CD14-positive monocyte (primary cell): ENCODE data around the gene ZNF341. TPM values are rescaled to one million over a fixed set of nuclear protein-coding genes. Genes with fewer than 3 reads are reported as not detected.
"Not testable (repeated sequence)": the region's sequence is repeated elsewhere in the genome, so short reads cannot be mapped to it uniquely, and the experiment has no call there.

ENCODE experiments used
- DNase-seq, 3 donors: peaks; one replicate each; pipeline ENCODE4 v3.0.0-alpha.2; 2011 to 2022
- H2AFZ ChIP-seq: 2 replicates; pipeline ENCODE4 v1.6.0; 2012; ENCODE audit warnings: mild to moderate bottlenecking, low read depth, low read length, inconsistent platforms; ENCODE audit not compliant: insufficient read depth, poor library complexity, severe bottlenecking
- H3K27ac ChIP-seq, 2 donors: 1 replicate in 1 of 2; 2 replicates in 1 of 2; pipeline ENCODE4 v1.5.1; 2012 to 2013; ENCODE audit warnings: low read length in 2 of 2, control low read depth in 1 of 2, inconsistent platforms in 1 of 2, low read depth in 1 of 2, mild to moderate bottlenecking in 1 of 2
- H3K27me3 ChIP-seq, 2 donors: one replicate each; pipeline versions ENCODE4 v1.6.0 to v1.6.1; 2011 to 2013; ENCODE audit warnings: low read length in 2 of 2; ENCODE audit not compliant: control insufficient read depth in 2 of 2, insufficient read depth in 2 of 2
- H3K36me3 ChIP-seq, 2 donors: replicated peaks in 1 of 2; 1 replicate in 1 of 2; 2 replicates in 1 of 2; pipeline versions ENCODE4 v1.5.1 to v1.6.1; 2012 to 2013; ENCODE audit warnings: low read length in 2 of 2, control low read depth in 1 of 2, inconsistent platforms in 1 of 2, mild to moderate bottlenecking in 1 of 2; ENCODE audit not compliant: insufficient read depth in 2 of 2, control insufficient read depth in 1 of 2
- H3K4me1 ChIP-seq, 2 donors: 1 replicate in 1 of 2; 2 replicates in 1 of 2; pipeline versions ENCODE4 v1.5.1 to v1.6.1; 2012 to 2013; ENCODE audit warnings: low read length in 2 of 2, control low read depth in 1 of 2, inconsistent platforms in 1 of 2, mild to moderate bottlenecking in 1 of 2, moderate library complexity in 1 of 2; ENCODE audit not compliant: insufficient read depth in 2 of 2, control insufficient read depth in 1 of 2
- H3K4me2 ChIP-seq: replicated peaks from 2 replicates; pipeline ENCODE3; 2012; ENCODE audit warnings: low read length, moderate library complexity, mild to moderate bottlenecking; ENCODE audit not compliant: poor library complexity, severe bottlenecking; ENCODE audit errors: extremely low read depth
- H3K4me3 ChIP-seq, 3 experiments: fragments of 200-600 bp in 1 of 3; sonication (generic) in 1 of 3; replicated peaks in 1 of 3; 1 replicate in 2 of 3; 2 replicates in 1 of 3; pipeline ENCODE4 v1.5.1; 2011 to 2013; ENCODE audit warnings: low read length in 3 of 3, mild to moderate bottlenecking in 3 of 3, control low read depth in 2 of 3, low read depth in 2 of 3, inconsistent platforms in 1 of 3, moderate library complexity in 1 of 3
- H3K79me2 ChIP-seq: 2 replicates; pipeline ENCODE4 v1.6.0; 2012; ENCODE audit warnings: mild to moderate bottlenecking, control low read depth, inconsistent platforms, low read length, moderate library complexity; ENCODE audit not compliant: insufficient read depth
- H3K9ac ChIP-seq: 2 replicates; pipeline ENCODE4 v1.6.0; 2017; ENCODE audit warnings: low read length, mild to moderate bottlenecking; ENCODE audit not compliant: insufficient read depth, poor library complexity, severe bottlenecking
- H3K9me3 ChIP-seq, 2 donors: replicated peaks in 1 of 2; 1 replicate in 1 of 2; 2 replicates in 1 of 2; pipeline versions ENCODE4 v1.5.1 to v1.6.1; 2012 to 2013; ENCODE audit warnings: low read length in 2 of 2, control low read depth in 1 of 2; ENCODE audit not compliant: control insufficient read depth in 1 of 2, insufficient read depth in 1 of 2
- H4K20me1 ChIP-seq: 2 replicates; pipeline ENCODE4 v1.6.0; 2012; ENCODE audit warnings: mild to moderate bottlenecking, low read length, control low read depth, moderate library complexity; ENCODE audit not compliant: insufficient read depth
- H3K27ac Mint-ChIP-seq, 7 donors: one replicate each; pipeline ENCODE4 v1.8.0; 2020; ENCODE audit warnings: mild to moderate bottlenecking in 7 of 7, mixed read lengths in 7 of 7, moderate library complexity in 6 of 7, inconsistent platforms in 2 of 7
- H3K27me3 Mint-ChIP-seq, 3 donors: one replicate each; pipeline ENCODE4 v1.8.0; 2021 to 2022; ENCODE audit warnings: low read depth in 3 of 3, mild to moderate bottlenecking in 3 of 3, mixed read lengths in 3 of 3, moderate library complexity in 3 of 3, inconsistent platforms in 1 of 3
- H3K36me3 Mint-ChIP-seq, 2 donors: one replicate each; pipeline ENCODE4 v1.8.0; 2020; ENCODE audit warnings: mixed read lengths in 2 of 2, inconsistent platforms in 1 of 2, mild to moderate bottlenecking in 1 of 2
- H3K4me1 Mint-ChIP-seq: one replicate; pipeline ENCODE4 v1.8.0; 2020; ENCODE audit warnings: mild to moderate bottlenecking, mixed read lengths
- H3K4me3 Mint-ChIP-seq, 2 donors: one replicate each; pipeline ENCODE4 v1.8.0; 2020; ENCODE audit warnings: mild to moderate bottlenecking in 2 of 2, mixed read lengths in 2 of 2, moderate library complexity in 1 of 2
- H3K9me3 Mint-ChIP-seq, 7 donors: one replicate each; pipeline ENCODE4 v1.8.0; 2020 to 2022; ENCODE audit warnings: mixed read lengths in 7 of 7, mild to moderate bottlenecking in 6 of 7, moderate library complexity in 6 of 7, inconsistent platforms in 2 of 7
- WGBS: methylation state at CpG from one replicate; pipeline ENCODE4 v1.1.5; 2013; ENCODE audit warnings: missing lambda C conversion rate; ENCODE audit not compliant: insufficient coverage; 5-methylcytosine and 5-hydroxymethylcytosine counted together
- intact Hi-C, 2 donors: fragments of 100-400 bp; cut with micrococcal nuclease; formaldehyde crosslinking; loops; one replicate each; pipeline versions ENCODE4 v1.15.0 to v1.15.1; 2023
- polyA plus RNA-seq, 3 donors: library from polyadenylated mRNA; depleted of rRNA in 1 of 3; unstranded in 2 of 3; stranded (reverse) in 1 of 3; fragments of 300-500 nt in 2 of 3; fragments of >200 nt in 1 of 3; fragmentation: Illumina TruSeq in 2 of 3; gene quantifications; 1 replicate in 2 of 3; 2 replicates in 1 of 3; pipeline ENCODE4 v1.2.3, GENCODE V29; 2012 to 2021
- TF ChIP-seq, protein P1 (sequence below): fragments of 200-600 bp; IDR thresholded peaks from one replicate; pipeline ENCODE4 v1.8.0; 2022; ENCODE audit warnings: antibody characterized with exemption, mild to moderate bottlenecking

Gene ZNF341
- polyA plus RNA-seq, 3 donors: 1.1 to 10.3 (median 2.3) TPM

DNA sequence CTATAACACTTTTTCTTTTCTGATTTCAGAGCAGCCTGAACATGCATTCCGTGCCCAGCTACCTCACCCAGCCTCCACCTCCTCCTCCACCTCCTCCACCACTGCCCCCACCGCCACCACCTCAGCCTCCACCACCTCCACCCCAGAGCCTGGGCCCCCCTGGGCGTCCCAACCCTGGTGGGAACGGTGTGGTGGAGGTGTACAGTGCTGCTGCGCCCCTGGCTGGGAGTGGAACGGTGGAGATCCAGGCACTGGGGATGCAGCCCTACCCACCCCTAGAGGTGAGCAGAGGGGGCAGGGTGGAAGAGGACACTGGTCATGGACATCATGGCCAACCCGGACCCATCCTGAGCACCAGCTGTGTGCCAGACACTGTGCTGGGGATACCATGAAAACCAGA lies 21.3 kb downstream of the ZNF341 start:
- H3K4me3 Mint-ChIP-seq: no peak overlapping the region
- intact Hi-C loops: no loop called here

DNA sequence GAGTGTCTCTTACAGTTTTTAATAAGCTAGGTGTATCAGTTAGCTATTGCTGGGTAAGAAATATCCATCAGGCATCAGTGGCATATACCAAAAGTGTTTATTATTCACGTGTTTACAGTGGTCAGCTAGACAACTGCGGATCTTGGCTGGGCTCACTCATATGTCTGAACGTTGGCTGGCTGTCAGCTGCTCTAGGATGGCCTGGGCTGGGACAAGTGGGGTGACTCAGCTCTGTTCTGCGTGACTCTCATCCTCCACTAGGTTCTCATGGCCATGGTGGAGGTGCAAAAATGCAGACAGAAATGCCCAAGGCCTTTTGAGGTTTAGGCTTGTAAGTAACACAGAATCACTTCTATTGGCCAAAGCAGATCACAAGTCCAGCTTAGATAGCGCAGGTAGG lies 22.0 kb downstream of the ZNF341 start:
- Mint-ChIP-seq H3K9me3 (peaks cover 0 to 8% (median 4%) of the 10 kb centered on the region in 7 donors), H3K27ac (no peak overlapping the region), H3K4me3 (no peak overlapping the region), H3K4me1 (peaks cover 1% of the 10 kb centered on the region), H3K36me3 (peaks cover 64 to 85% of the 10 kb centered on the region in 2 donors), H3K27me3 (peaks cover 0 to 2% (median 0%) of the 10 kb centered on the region in 3 donors)
- Histone ChIP-seq H3K4me2 (no peak overlapping the region), H3K27ac (no peak overlapping the region), H3K9me3 (peaks cover 0 to 6% of the 10 kb centered on the region in 2 donors), H2AFZ (no peak overlapping the region), H3K4me3 (no peak overlapping the region), H3K36me3 (peaks cover 21 to 81% of the 10 kb centered on the region in 2 donors), H3K4me1 (no peaks in the 10 kb centered on the region), H3K79me2 (no peaks in the 10 kb centered on the region), H3K9ac (no peak overlapping the region), H4K20me1 (no peaks in the 10 kb centered on the region), H3K27me3 (no peaks in the 10 kb centered on the region)
- 100% methylated on average over 5 of the region's 5 CpGs for WGBS
- TF ChIP-seq, protein P1, sequence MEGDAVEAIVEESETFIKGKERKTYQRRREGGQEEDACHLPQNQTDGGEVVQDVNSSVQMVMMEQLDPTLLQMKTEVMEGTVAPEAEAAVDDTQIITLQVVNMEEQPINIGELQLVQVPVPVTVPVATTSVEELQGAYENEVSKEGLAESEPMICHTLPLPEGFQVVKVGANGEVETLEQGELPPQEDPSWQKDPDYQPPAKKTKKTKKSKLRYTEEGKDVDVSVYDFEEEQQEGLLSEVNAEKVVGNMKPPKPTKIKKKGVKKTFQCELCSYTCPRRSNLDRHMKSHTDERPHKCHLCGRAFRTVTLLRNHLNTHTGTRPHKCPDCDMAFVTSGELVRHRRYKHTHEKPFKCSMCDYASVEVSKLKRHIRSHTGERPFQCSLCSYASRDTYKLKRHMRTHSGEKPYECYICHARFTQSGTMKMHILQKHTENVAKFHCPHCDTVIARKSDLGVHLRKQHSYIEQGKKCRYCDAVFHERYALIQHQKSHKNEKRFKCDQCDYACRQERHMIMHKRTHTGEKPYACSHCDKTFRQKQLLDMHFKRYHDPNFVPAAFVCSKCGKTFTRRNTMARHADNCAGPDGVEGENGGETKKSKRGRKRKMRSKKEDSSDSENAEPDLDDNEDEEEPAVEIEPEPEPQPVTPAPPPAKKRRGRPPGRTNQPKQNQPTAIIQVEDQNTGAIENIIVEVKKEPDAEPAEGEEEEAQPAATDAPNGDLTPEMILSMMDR: no peak
- DNase-seq: no peak
- intact Hi-C loops: no loop called here

More for the DNA sequence above, 21.3 kb downstream of the ZNF341 start:
- H3K4me3 ChIP-seq: no peak overlapping the region
- no peak overlapping the region for H3K4me2 ChIP-seq
- no peaks in the 10 kb centered on the region for H4K20me1 ChIP-seq
- 94% methylated on average over 2 of the region's 7 CpGs for WGBS
- H3K4me1 Mint-ChIP-seq: peaks cover 1% of the 10 kb centered on the region
- H3K27ac Mint-ChIP-seq: no peak overlapping the region
- H3K27me3 Mint-ChIP-seq: peaks cover 0 to 2% (median 0%) of the 10 kb centered on the region in 3 donors
- no peak overlapping the region for H2AFZ ChIP-seq
- no peak overlapping the region for H3K9ac ChIP-seq
- H3K27me3 ChIP-seq: no peaks in the 10 kb centered on the region
- DNase-seq: no peak
- peaks cover 21 to 80% of the 10 kb centered on the region in 2 donors for H3K36me3 ChIP-seq
- no peaks in the 10 kb centered on the region for H3K4me1 ChIP-seq
- TF ChIP-seq, protein P1: no peak
- H3K79me2 ChIP-seq: no peaks in the 10 kb centered on the region
- no peak overlapping the region for H3K27ac ChIP-seq
- peaks cover 0 to 6% of the 10 kb centered on the region in 2 donors for H3K9me3 ChIP-seq
- H3K9me3 Mint-ChIP-seq: peaks cover 0 to 8% (median 4%) of the 10 kb centered on the region in 7 donors
- H3K36me3 Mint-ChIP-seq: peaks cover 62 to 86% of the 10 kb centered on the region in 2 donors

DNA sequence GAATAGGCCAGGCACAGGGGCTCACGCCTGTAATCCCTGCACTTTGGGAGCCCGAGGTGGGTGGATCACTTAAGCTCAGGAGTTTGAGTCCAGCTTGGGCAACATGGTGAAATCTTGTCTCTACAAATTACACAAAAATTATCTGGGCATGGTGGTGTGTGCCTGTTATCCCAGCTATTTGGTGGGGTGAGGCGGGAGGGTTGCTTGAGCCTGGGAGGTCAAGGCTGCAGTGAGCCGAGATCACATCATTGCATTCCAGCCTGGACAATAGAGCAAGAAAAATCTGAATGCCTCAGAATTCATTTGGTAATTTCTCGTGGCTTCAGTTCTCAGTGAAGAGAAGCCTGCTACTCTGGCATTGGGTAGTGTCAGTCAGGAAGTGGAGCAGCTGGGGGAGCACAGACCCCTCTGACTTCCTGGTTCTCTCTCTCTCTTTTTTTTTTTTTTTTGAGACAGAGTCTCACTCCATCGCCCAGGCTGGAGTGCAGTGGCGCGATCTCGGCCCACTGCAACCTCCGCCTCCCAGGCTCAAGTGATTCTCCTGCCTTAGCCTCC lies 24.2 kb downstream of the ZNF341 start:
- intact Hi-C loops, H3K27ac ChIP-seq, H3K27me3 Mint-ChIP-seq, H3K9me3 Mint-ChIP-seq, H2AFZ ChIP-seq, H3K79me2 ChIP-seq, H3K4me3 ChIP-seq, H4K20me1 ChIP-seq, DNase-seq, H3K9ac ChIP-seq, H3K4me1 ChIP-seq, H3K4me2 ChIP-seq, H3K9me3 ChIP-seq, H3K4me3 Mint-ChIP-seq, H3K4me1 Mint-ChIP-seq, H3K27me3 ChIP-seq: not testable (repeated sequence)
- peaks cover 58 to 77% of the 10 kb centered on the region in 2 donors for H3K36me3 Mint-ChIP-seq
- peak overlapping the region in 4 of 7 donors; percentile 41 to 66 (median 58) for H3K27ac Mint-ChIP-seq
- peaks cover 17 to 76% of the 10 kb centered on the region in 2 donors for H3K36me3 ChIP-seq
- 100% methylated on average over 3 of the region's 10 CpGs for WGBS
